Lower leg skin (tissue), 4 donors: Measurements from ENCODE around the gene ARHGAP28. TPM values are rescaled to one million over a fixed set of nuclear protein-coding genes. Genes with fewer than 3 reads are reported as not detected.
A peak's percentile ranks its signal among the peaks of the same experiment; 100 is the strongest.

Source experiments
- DNase-seq, 2 donors: peaks; one replicate each; pipeline ENCODE4 v3.0.0-alpha.2; 2019; ENCODE audit warnings: low spot score in 2 of 2
- H3K4me3 ChIP-seq: fragments of 200-600 bp; sonication (generic); 2 replicates; pipeline ENCODE4 v1.5.1; 2017; ENCODE audit warnings: mild to moderate bottlenecking, low read depth; ENCODE audit not compliant: poor library complexity, severe bottlenecking
- CTCF ChIP-seq, 3 donors: fragments of 450-650 bp; IDR thresholded peaks; one replicate each; pipeline ENCODE4 v1.5.1; 2016; ENCODE audit warnings: antibody characterized with exemption in 3 of 3, mild to moderate bottlenecking in 3 of 3, moderate library complexity in 2 of 3
- POLR2A ChIP-seq, 2 donors: fragments of 450-650 bp; IDR thresholded peaks; one replicate each; pipeline ENCODE4 v1.6.1; 2016 to 2017; ENCODE audit warnings: antibody characterized with exemption in 2 of 2, mild to moderate bottlenecking in 1 of 2, moderate library complexity in 1 of 2
- WGBS, 2 donors: methylation state at CpG; one replicate each; pipeline ENCODE4 v1.1.5; 2018; 5-methylcytosine and 5-hydroxymethylcytosine counted together
- intact Hi-C: fragments of 100-400 bp; cut with DNase I; formaldehyde crosslinking; loops from one replicate; pipeline ENCODE4 v1.15.0; 2023; ENCODE audit warnings: low total_unique reads
- total RNA-seq, 4 donors: library from RNA; depleted of rRNA; stranded (reverse); fragments of >200 nt; gene quantifications; one replicate each; pipeline ENCODE4 v1.1.0, GENCODE V29; 2016

The ARHGAP28 gene
- total RNA-seq: 1 to 10 TPM; 1.4 to 5.9 (median 2.8) TPM

- 0 to 1% methylated on average over 62 to 91 of the region's 96 CpGs for WGBS, 2 donors
- peak within 1 kb of the TSS; percentile 48 for H3K4me3 ChIP-seq
- intact Hi-C loops: no loop called here
- DNase-seq: peak; percentile 40 to 91
- TF ChIP-seq CTCF (IDR thresholded peaks at IDR 0.05) (no peak), POLR2A (IDR thresholded peaks at IDR 0.05) (no peak)
Measured at GRCh38 chr18:6729247-6730091, at the start of gene ARHGAP28. Gene ARHGAP28 (plus strand): TSS chr18:6729716. CDS start chr18:6729822, 106 bp downstream.

GRCh38 chr18:6681331-6681875 lies 48.1 kb upstream of the ARHGAP28 start:
- intact Hi-C loops: no loop called here
- TF ChIP-seq CTCF (IDR thresholded peaks at IDR 0.05): no peak
- TF ChIP-seq POLR2A (IDR thresholded peaks at IDR 0.05): no peak
- H3K4me3 ChIP-seq: no peak overlapping the region
- WGBS, 2 donors: 33 to 35% methylated on average over 1 of the region's 1 CpG
- DNase-seq: no peak

GRCh38 chr18:6682437-6683111 lies 46.9 kb upstream of the ARHGAP28 start:
- intact Hi-C loops: no loop called here
- no peak for DNase-seq
- H3K4me3 ChIP-seq: no peak overlapping the region
- TF ChIP-seq POLR2A (IDR thresholded peaks at IDR 0.05) (no peak), CTCF (IDR thresholded peaks at IDR 0.05) (no peak)
- 56 to 67% methylated on average over 14 of the region's 14 CpGs for WGBS, 2 donors

GRCh38 chr18:6683112-6683876 lies 46.2 kb upstream of the ARHGAP28 start:
- WGBS, 2 donors: 79 to 83% methylated on average over 24 to 25 of the region's 25 CpGs
- H3K4me3 ChIP-seq: no peak overlapping the region
- intact Hi-C loops: no loop called here
- no peak for DNase-seq
- TF ChIP-seq POLR2A (IDR thresholded peaks at IDR 0.05) (no peak), CTCF (IDR thresholded peaks at IDR 0.05) (no peak)

GRCh38 chr18:6687676-6688075 lies 41.8 kb upstream of the ARHGAP28 start:
- TF ChIP-seq CTCF (IDR thresholded peaks at IDR 0.05) (no peak), POLR2A (IDR thresholded peaks at IDR 0.05) (no peak)
- intact Hi-C loops: no loop called here

More at GRCh38 chr18:6687676-6688075, 41.8 kb upstream of the ARHGAP28 start:
- H3K4me3 ChIP-seq: no peak overlapping the region
- no peak for DNase-seq
